SK-N-SH (cell line): ENCODE data around the gene AAGAB. TPM values are rescaled to one million over a fixed set of nuclear protein-coding genes. Genes with fewer than 3 reads are reported as not detected.
A peak's percentile ranks its signal among the peaks of the same experiment; 100 is the strongest.

Source experiments
- CTCF ChIA-PET: fragments of 300-600, 350-600 bp; formaldehyde crosslinking; extraction: SDS; loops from one replicate; lab custom pipeline; 2021; lab: Yijun Ruan, JAX
- POLR2A ChIA-PET: fragments of 350-600 bp; sonication (Branson Sonifier 250); formaldehyde crosslinking; extraction: SDS; loops from one replicate; lab custom pipeline; 2020; ENCODE audit warnings: antibody characterized with exemption, inconsistent platforms; lab: Yijun Ruan, JAX
- DNase-seq: peaks from one replicate; pipeline ENCODE4 v3.0.0; 2012
- H2AFZ ChIP-seq: fragments of 200-600 bp; sonication (generic); 2 replicates; pipeline ENCODE4 v1.8.1; 2016; ENCODE audit warnings: antibody characterized with exemption, mild to moderate bottlenecking, low read depth
- H3F3A ChIP-seq: fragments of 200-600 bp; sonication (generic); replicated peaks from 2 replicates; pipeline ENCODE3; 2016; ENCODE audit warnings: antibody characterized with exemption, mild to moderate bottlenecking; ENCODE audit not compliant: insufficient read depth
- H3K27ac ChIP-seq, 2 experiments: fragments of 200-500 bp in 1 of 2; fragments of 200-600 bp in 1 of 2; sonication (Bioruptor generic) in 1 of 2; sonication (generic), shearing (Covaris generic) in 1 of 2; 2 replicates each; pipeline versions ENCODE4 v1.5.1 to v1.6.1; 2014 to 2016; ENCODE audit warnings: low read depth in 2 of 2, inconsistent platforms in 1 of 2, low read length in 1 of 2, mild to moderate bottlenecking in 1 of 2, mixed read lengths in 1 of 2
- H3K27me3 ChIP-seq: fragments of 200-600 bp; sonication (generic), shearing (Covaris generic); 2 replicates; pipeline ENCODE4 v1.6.1; 2016; ENCODE audit warnings: mixed run types; ENCODE audit not compliant: insufficient read depth
- H3K36me3 ChIP-seq, 2 experiments: fragments of 200-500 bp in 1 of 2; fragments of 200-600 bp in 1 of 2; sonication (Bioruptor generic) in 1 of 2; sonication (generic) in 1 of 2; replicated peaks in 1 of 2; 2 replicates each; pipeline versions ENCODE3 to v1.5.1; 2014 to 2016; ENCODE audit warnings: low read length in 1 of 2, mild to moderate bottlenecking in 1 of 2; ENCODE audit not compliant: insufficient read depth in 2 of 2, control insufficient read depth in 1 of 2
- H3K4me1 ChIP-seq, 2 experiments: fragments of 200-500 bp in 1 of 2; fragments of 200-600 bp in 1 of 2; sonication (Bioruptor generic) in 1 of 2; sonication (generic), shearing (Covaris generic) in 1 of 2; 2 replicates each; pipeline versions ENCODE4 v1.5.1 to v1.6.1; 2014 to 2016; ENCODE audit warnings: low read depth in 1 of 2, low read length in 1 of 2, mixed run types in 1 of 2; ENCODE audit not compliant: insufficient read depth in 2 of 2, control insufficient read depth in 1 of 2
- H3K4me2 ChIP-seq: fragments of 200-600 bp; sonication (generic), shearing (Covaris generic); 2 replicates; pipeline ENCODE4 v1.6.1; 2017; ENCODE audit warnings: mixed run types
- H3K4me3 ChIP-seq, 2 experiments: fragments of 200-500 bp in 1 of 2; fragments of 200-600 bp in 1 of 2; sonication (Bioruptor generic) in 1 of 2; sonication (generic), shearing (Covaris generic) in 1 of 2; 2 replicates each; pipeline versions ENCODE4 v1.5.1 to v1.8.1; 2014 to 2016; ENCODE audit warnings: low read depth in 2 of 2, inconsistent platforms in 1 of 2, low read length in 1 of 2, mild to moderate bottlenecking in 1 of 2, mixed read lengths in 1 of 2, moderate library complexity in 1 of 2
- H3K79me2 ChIP-seq: fragments of 200-600 bp; sonication (generic); 2 replicates; pipeline ENCODE4 v1.8.1; 2017; ENCODE audit warnings: mild to moderate bottlenecking; ENCODE audit not compliant: insufficient read depth
- H3K9ac ChIP-seq: fragments of 200-600 bp; sonication (generic); 2 replicates; pipeline ENCODE4 v1.6.1; 2017; ENCODE audit warnings: mixed run types
- H3K9me2 ChIP-seq: fragments of 200-600 bp; sonication (generic); 2 replicates; pipeline ENCODE4 v1.6.1; 2017; ENCODE audit warnings: mixed run types
- H3K9me3 ChIP-seq: fragments of 200-600 bp; sonication (generic); 2 replicates; pipeline ENCODE4 v1.6.1; 2017; ENCODE audit warnings: mixed run types, mild to moderate bottlenecking, moderate library complexity
- H4K20me1 ChIP-seq: fragments of 200-600 bp; sonication (generic); 2 replicates; pipeline ENCODE4 v1.6.1; 2017; ENCODE audit warnings: mild to moderate bottlenecking, mixed run types; ENCODE audit not compliant: insufficient read depth
- CHD2 ChIP-seq: fragments of 150-350 bp; IDR thresholded peaks from 2 replicates; pipeline ENCODE4 v1.6.1; 2018; ENCODE audit warnings: low read length; ENCODE audit not compliant: partially characterized antibody
- CTCF ChIP-seq: fragments of 200-600 bp; sonication (generic); IDR thresholded peaks from 2 replicates; pipeline ENCODE4 v1.6.1; 2017; ENCODE audit warnings: antibody characterized with exemption, mild to moderate bottlenecking, moderate library complexity
- EZH2phosphoT487 ChIP-seq: fragments of 200-600 bp; sonication (generic); IDR thresholded peaks from 2 replicates; pipeline ENCODE4 v1.6.1; 2017; ENCODE audit warnings: low read depth, mixed run types, mild to moderate bottlenecking, antibody characterized with exemption, moderate library complexity, borderline replicate concordance
- FOXJ3 ChIP-seq: sonication (generic); formaldehyde crosslinking; IDR thresholded peaks from 2 replicates; pipeline ENCODE4 v1.5.1; 2020; ENCODE audit warnings: mild to moderate bottlenecking, missing genetic modification reagents
- FOXM1 ChIP-seq: IDR thresholded peaks from 2 replicates; pipeline ENCODE4 v1.4.0; 2012; ENCODE audit warnings: low read depth, mild to moderate bottlenecking
- JUND ChIP-seq: IDR thresholded peaks from 2 replicates; pipeline ENCODE4 v1.4.0; 2012
- MEF2A ChIP-seq: IDR thresholded peaks from 2 replicates; pipeline ENCODE4 v1.4.0; 2012; ENCODE audit warnings: low read depth, borderline replicate concordance
- RCOR1 ChIP-seq: fragments of 150-350 bp; IDR thresholded peaks from 2 replicates; pipeline ENCODE4 v1.6.1; 2017; ENCODE audit warnings: antibody characterized with exemption, low read length
- REST ChIP-seq: IDR thresholded peaks from 2 replicates; pipeline ENCODE4 v1.6.1; 2012; ENCODE audit warnings: mild to moderate bottlenecking, low read depth, low read length, moderate library complexity
- SIN3A ChIP-seq: IDR thresholded peaks from 2 replicates; pipeline ENCODE4 v1.6.1; 2012; ENCODE audit warnings: low read depth, mild to moderate bottlenecking, low read length, moderate library complexity, borderline replicate concordance
- TAF1 ChIP-seq: IDR thresholded peaks from 2 replicates; pipeline ENCODE4 v1.6.1; 2012; ENCODE audit warnings: low read depth, mild to moderate bottlenecking, low read length, moderate library complexity, borderline replicate concordance
- TCF12 ChIP-seq: IDR thresholded peaks from 2 replicates; pipeline ENCODE4 v1.4.0; 2012
- TEAD4 ChIP-seq: IDR thresholded peaks from 2 replicates; pipeline ENCODE4 v1.4.0; 2012; ENCODE audit warnings: mild to moderate bottlenecking, borderline replicate concordance; ENCODE audit not compliant: insufficient read depth
- YY1 ChIP-seq: IDR thresholded peaks from 2 replicates; pipeline ENCODE4 v1.4.0; 2012; ENCODE audit warnings: low read depth, mild to moderate bottlenecking
- WGBS: methylation state at CpG from one replicate; pipeline ENCODE4 v1.1.6; 2017; ENCODE audit warnings: low lambda C conversion rate; 5-methylcytosine and 5-hydroxymethylcytosine counted together
- polyA plus RNA-seq, 3 experiments: library from polyadenylated mRNA; depleted of rRNA; stranded (reverse); fragments of >200 nt; gene quantifications; 2 replicates each; pipeline ENCODE4 v1.2.3, GENCODE V29; 2012
- TF ChIP-seq, protein P1 (sequence below): IDR thresholded peaks from 2 replicates; pipeline ENCODE4 v1.4.0; 2012; ENCODE audit warnings: low read depth, borderline replicate concordance
- TF ChIP-seq, protein P2 (sequence below): IDR thresholded peaks from 2 replicates; pipeline ENCODE4; 2012
- TF ChIP-seq, protein P3 (sequence below): fragments of 150-350 bp; IDR thresholded peaks from 2 replicates; pipeline ENCODE4 v1.6.1; 2016; ENCODE audit warnings: mild to moderate bottlenecking, low read depth, low read length

AAGAB gene
- polyA plus RNA-seq, 1 of the 3 experiments (the other 2 are of a cell fraction) = 24.9 TPM

- Histone ChIP-seq H3K4me1 (peaks cover 0 to 17% of the 10 kb centered on the region in 2 experiments; a peak in 2 of 4 replicates), H3K9me3 (no peaks in the 10 kb centered on the region), H3K27me3 (no peaks in the 10 kb centered on the region), H3K79me2 (no peaks in the 10 kb centered on the region), H4K20me1 (no peaks in the 10 kb centered on the region), H3K4me3 (no peak overlapping the region), H3F3A (peaks cover 4% of the 10 kb centered on the region), H2AFZ (no peak overlapping the region), H3K9ac (no peak overlapping the region), H3K4me2 (no peak overlapping the region), H3K27ac (peak overlapping the region in 1 of 2 experiments; percentile 1; a peak in 1 of 4 replicates), H3K36me3 (peaks cover 34 to 45% of the 10 kb centered on the region in 2 experiments), H3K9me2 (no peaks in the 10 kb centered on the region)
- WGBS = 83% methylated on average over 4 of the region's 4 CpGs
- no peak for DNase-seq
- no peak for TF ChIP-seq TAF1
- no peak for TF ChIP-seq CHD2
- TF ChIP-seq YY1 = no peak
- TF ChIP-seq, protein P1, sequence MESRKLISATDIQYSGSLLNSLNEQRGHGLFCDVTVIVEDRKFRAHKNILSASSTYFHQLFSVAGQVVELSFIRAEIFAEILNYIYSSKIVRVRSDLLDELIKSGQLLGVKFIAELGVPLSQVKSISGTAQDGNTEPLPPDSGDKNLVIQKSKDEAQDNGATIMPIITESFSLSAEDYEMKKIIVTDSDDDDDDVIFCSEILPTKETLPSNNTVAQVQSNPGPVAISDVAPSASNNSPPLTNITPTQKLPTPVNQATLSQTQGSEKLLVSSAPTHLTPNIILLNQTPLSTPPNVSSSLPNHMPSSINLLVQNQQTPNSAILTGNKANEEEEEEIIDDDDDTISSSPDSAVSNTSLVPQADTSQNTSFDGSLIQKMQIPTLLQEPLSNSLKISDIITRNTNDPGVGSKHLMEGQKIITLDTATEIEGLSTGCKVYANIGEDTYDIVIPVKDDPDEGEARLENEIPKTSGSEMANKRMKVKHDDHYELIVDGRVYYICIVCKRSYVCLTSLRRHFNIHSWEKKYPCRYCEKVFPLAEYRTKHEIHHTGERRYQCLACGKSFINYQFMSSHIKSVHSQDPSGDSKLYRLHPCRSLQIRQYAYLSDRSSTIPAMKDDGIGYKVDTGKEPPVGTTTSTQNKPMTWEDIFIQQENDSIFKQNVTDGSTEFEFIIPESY = no peak
- TF ChIP-seq, protein P2, sequence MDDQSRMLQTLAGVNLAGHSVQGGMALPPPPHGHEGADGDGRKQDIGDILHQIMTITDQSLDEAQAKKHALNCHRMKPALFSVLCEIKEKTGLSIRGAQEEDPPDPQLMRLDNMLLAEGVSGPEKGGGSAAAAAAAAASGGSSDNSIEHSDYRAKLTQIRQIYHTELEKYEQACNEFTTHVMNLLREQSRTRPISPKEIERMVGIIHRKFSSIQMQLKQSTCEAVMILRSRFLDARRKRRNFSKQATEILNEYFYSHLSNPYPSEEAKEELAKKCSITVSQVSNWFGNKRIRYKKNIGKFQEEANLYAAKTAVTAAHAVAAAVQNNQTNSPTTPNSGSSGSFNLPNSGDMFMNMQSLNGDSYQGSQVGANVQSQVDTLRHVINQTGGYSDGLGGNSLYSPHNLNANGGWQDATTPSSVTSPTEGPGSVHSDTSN = no peak
- TF ChIP-seq MEF2A = no peak
- no peak for TF ChIP-seq CTCF
- TF ChIP-seq, protein P3, sequence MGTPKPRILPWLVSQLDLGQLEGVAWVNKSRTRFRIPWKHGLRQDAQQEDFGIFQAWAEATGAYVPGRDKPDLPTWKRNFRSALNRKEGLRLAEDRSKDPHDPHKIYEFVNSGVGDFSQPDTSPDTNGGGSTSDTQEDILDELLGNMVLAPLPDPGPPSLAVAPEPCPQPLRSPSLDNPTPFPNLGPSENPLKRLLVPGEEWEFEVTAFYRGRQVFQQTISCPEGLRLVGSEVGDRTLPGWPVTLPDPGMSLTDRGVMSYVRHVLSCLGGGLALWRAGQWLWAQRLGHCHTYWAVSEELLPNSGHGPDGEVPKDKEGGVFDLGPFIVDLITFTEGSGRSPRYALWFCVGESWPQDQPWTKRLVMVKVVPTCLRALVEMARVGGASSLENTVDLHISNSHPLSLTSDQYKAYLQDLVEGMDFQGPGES = no peak
- no peak for TF ChIP-seq FOXJ3 (CRISPR knock-in tag)
- TF ChIP-seq FOXM1 = no peak
- no peak for TF ChIP-seq TEAD4
- no peak for TF ChIP-seq RCOR1
- TF ChIP-seq SIN3A = no peak
- no peak for TF ChIP-seq TCF12
- TF ChIP-seq JUND = no peak
- no peak for TF ChIP-seq REST
- no peak for TF ChIP-seq EZH2phosphoT487
- ChIA-PET CTCF (no interaction called here), POLR2A (interaction anchor here (0.5 kb wide), 1 partner anchor 54 kb away, joined by 4 read pairs; no protein-coding TSS in a partner anchor)
These were observed 55.1 kb downstream of the AAGAB start for GRCh38 chr15:67199391-67199790.
